Esophagus squamous epithelium (tissue), 5 donors: ENCODE measurements around the gene ABHD2. TPM values are rescaled to one million over a fixed set of nuclear protein-coding genes. Genes with fewer than 3 reads are reported as not detected.
A peak's percentile ranks its signal among the peaks of the same experiment; 100 is the strongest.

Source experiments
- DNase-seq: peaks from one replicate; lab custom pipeline; 2025; lab: John Stamatoyannopoulos, UW
- H3K27ac ChIP-seq, 4 donors: fragments of 200-600 bp; sonication (generic); one replicate each; pipeline ENCODE4 v1.5.1; 2016 to 2019; ENCODE audit warnings: mild to moderate bottlenecking in 1 of 4
- H3K27me3 ChIP-seq, 4 donors: fragments of 200-600 bp; sonication (generic); 1 replicate in 3 of 4; 2 replicates in 1 of 4; pipeline versions ENCODE4 v1.5.1 to v1.6.0; 2017 to 2021; ENCODE audit warnings: antibody characterized with exemption in 1 of 4
- H3K36me3 ChIP-seq, 3 donors: fragments of 200-600 bp; sonication (generic); one replicate each; pipeline ENCODE4 v1.5.1; 2016 to 2019
- H3K4me1 ChIP-seq, 3 donors: fragments of 200-600 bp; sonication (generic); one replicate each; pipeline ENCODE4 v1.5.1; 2017 to 2019
- H3K4me3 ChIP-seq, 4 donors: fragments of 200-600 bp; sonication (generic); 1 replicate in 3 of 4; 2 replicates in 1 of 4; pipeline ENCODE4 v1.5.1; 2016 to 2019; ENCODE audit warnings: mild to moderate bottlenecking in 2 of 4, moderate library complexity in 1 of 4
- H3K9me3 ChIP-seq, 3 donors: fragments of 200-600 bp; sonication (generic); one replicate each; pipeline ENCODE4 v1.5.1; 2016 to 2019
- CTCF ChIP-seq, 6 experiments: fragments of 450-650 bp in 4 of 6; fragments of 200-600 bp in 2 of 6; sonication (generic) in 2 of 6; IDR thresholded peaks; one replicate each; pipeline ENCODE4 v1.5.1; 2016 to 2019; ENCODE audit warnings: antibody characterized with exemption in 6 of 6, mild to moderate bottlenecking in 4 of 6, moderate library complexity in 4 of 6
- POLR2A ChIP-seq, 4 donors: fragments of 450-650 bp; IDR thresholded peaks; one replicate each; pipeline ENCODE4 v1.6.1; 2017; ENCODE audit warnings: antibody characterized with exemption in 4 of 4, mild to moderate bottlenecking in 4 of 4, moderate library complexity in 3 of 4
- WGBS, 2 donors: methylation state at CpG; one replicate each; pipeline ENCODE4 v1.1.5; 2018; 5-methylcytosine and 5-hydroxymethylcytosine counted together
- intact Hi-C: fragments of 100-400 bp; cut with DNase I; formaldehyde crosslinking; loops from one replicate; pipeline ENCODE4 v1.15.0; 2022
- total RNA-seq, 4 donors: library from RNA; depleted of rRNA; stranded (reverse); fragments of >200 nt; gene quantifications; one replicate each; pipeline ENCODE4 v1.1.0, GENCODE V29; 2016
- donor health status: DM: yes; HTN: yes; CAD: no.

ABHD2 gene
- total RNA-seq, 4 donors from 2014 or later: 31.0 to 49.3 (median 35.3) TPM

DNA sequence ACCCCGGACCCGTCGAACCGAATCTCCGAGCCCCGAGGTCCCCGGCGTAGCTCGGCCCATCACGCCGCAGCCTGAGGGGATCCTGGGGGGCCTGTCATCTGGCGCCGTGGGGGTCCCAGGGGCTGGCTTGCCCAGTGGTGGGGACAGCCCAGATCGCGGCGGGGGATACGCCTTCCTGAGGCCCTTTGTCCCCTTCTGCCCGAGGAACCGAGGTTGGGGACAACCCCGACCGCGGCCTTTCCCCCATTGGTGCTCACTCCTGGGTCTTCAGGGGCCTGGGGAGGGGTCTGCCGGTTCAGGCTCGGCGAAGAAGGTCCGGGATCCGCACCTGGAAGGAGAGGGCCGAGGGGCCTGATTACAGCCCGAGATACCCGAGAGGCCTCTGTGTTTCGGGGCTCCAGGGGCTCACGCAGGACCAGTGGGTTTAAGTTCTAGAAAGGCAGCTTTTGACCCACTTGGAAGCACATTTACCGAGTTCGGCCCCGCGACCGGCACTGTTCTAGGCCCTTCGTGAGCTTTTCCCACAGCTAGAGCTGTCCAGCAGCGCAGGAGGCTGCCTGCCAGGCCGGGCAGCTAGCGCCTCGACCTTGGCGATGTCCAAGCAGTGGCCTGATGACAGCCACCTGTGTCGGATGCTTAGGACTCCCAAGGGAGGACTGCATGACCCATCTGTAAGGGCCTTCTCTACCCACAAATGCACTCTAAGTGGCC, 504 bp downstream of the ABHD2 start:
- peaks cover 23 to 60% (median 49%) of the 10 kb centered on the region in 3 donors for H3K4me1 ChIP-seq
- WGBS, 2 donors: no CpG with 5 or more reads among the region's 44 CpGs
- TF ChIP-seq CTCF (IDR thresholded peaks at IDR 0.05) (no peak), POLR2A (IDR thresholded peaks at IDR 0.05) (no peak)

DNA sequence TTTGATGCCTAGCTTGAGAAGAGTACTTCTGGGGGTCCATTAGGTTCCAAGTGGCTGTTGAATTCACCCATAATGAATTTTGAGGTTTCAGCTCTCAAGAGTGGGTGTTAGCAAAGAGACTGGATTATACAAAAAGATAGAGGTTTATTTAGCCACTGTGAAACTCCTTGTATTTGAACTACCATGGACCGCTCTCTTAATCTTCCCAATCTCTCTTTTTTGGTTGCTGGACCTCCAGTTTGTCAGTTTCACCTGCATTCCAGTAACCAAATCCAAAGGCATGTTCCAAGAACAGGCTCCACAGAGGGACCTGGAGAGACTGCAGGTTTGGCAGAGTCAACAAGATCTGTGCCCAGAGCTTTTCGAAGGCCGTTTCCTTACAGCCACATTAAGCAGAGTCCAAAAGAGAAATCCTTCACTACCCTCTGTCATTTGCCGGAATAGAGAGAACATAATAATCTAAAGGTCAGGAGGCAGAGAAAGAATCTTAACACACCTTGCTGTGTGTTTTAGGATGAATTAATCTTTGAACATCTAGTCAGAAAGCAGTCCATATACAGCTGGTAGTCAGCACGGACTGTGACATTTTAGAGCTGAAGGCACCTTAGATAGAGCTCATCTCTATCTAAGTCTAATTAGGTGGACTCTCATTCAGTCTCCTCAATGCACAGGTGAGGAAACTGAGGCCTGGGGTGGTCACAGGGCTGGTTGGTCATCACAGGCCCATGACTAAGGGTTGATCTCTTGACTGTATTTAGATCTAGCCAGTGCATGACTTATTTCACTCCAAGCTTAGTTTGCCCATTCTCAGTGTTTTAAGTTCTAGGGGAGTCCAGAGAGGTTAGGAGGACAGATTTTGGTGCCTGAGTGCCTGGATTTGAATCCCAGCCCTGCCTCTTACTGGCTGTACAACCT, 1.3 kb downstream of the ABHD2 start:
- TF ChIP-seq POLR2A (IDR thresholded peaks at IDR 0.05): no peak
- no peak for TF ChIP-seq CTCF (IDR thresholded peaks at IDR 0.05)
- Histone ChIP-seq H3K27ac (peak overlapping the region; percentile 95 to 97 (median 96)), H3K4me3 (peak overlapping the region; percentile 92 to 99 (median 94)), H3K4me1 (peaks cover 23 to 68% (median 53%) of the 10 kb centered on the region in 3 donors), H3K27me3 (no peaks in the 10 kb centered on the region), H3K9me3 (no peaks in the 10 kb centered on the region), H3K36me3 (no peaks in the 10 kb centered on the region)
- no peak for DNase-seq
- WGBS, 2 donors: 75 to 81% methylated on average over 4 to 5 of the region's 5 CpGs
- intact Hi-C loops: no loop called here

More for the DNA sequence above, 504 bp downstream of the ABHD2 start:
- Histone ChIP-seq H3K9me3 (no peaks in the 10 kb centered on the region), H3K27ac (peak overlapping the region; percentile 95 to 97 (median 96)), H3K27me3 (no peaks in the 10 kb centered on the region), H3K4me3 (peak overlapping the region; percentile 92 to 99 (median 94)), H3K36me3 (no peaks in the 10 kb centered on the region)
- intact Hi-C loops: no loop called here
- no peak for DNase-seq

- no peak for DNase-seq
- Histone ChIP-seq H3K4me1 (peaks cover 25 to 71% (median 53%) of the 10 kb centered on the region in 3 donors), H3K27me3 (no peaks in the 10 kb centered on the region), H3K27ac (peak overlapping the region; percentile 95 to 97 (median 96)), H3K9me3 (no peaks in the 10 kb centered on the region), H3K4me3 (peak overlapping the region in 3 of 4 donors; percentile 23 to 92 (median 28)), H3K36me3 (no peaks in the 10 kb centered on the region)
- intact Hi-C loops: no loop called here
- peak in 1 of 6 experiments; percentile 9 for TF ChIP-seq CTCF (IDR thresholded peaks at IDR 0.05)
- TF ChIP-seq POLR2A (IDR thresholded peaks at IDR 0.05): peak in 2 of 4 donors; percentile 20 to 67
- WGBS, 2 donors: 21 to 29% methylated on average over 12 of the region's 12 CpGs
Observed at GRCh38 chr15:89090791-89091626, 2.8 kb downstream of the ABHD2 start.

GRCh38 chr15:89091627-89092220, 3.5 kb downstream of the ABHD2 start:
- Histone ChIP-seq H3K27me3 (no peaks in the 10 kb centered on the region), H3K9me3 (no peaks in the 10 kb centered on the region), H3K27ac (peak overlapping the region; percentile 95 to 97 (median 96)), H3K4me3 (peak overlapping the region in 3 of 4 donors; percentile 23 to 92 (median 28)), H3K4me1 (peaks cover 25 to 77% (median 53%) of the 10 kb centered on the region in 3 donors), H3K36me3 (no peaks in the 10 kb centered on the region)
- WGBS, 2 donors: 67 to 90% methylated on average over 1 of the region's 1 CpG
- DNase-seq: no peak
- TF ChIP-seq POLR2A (IDR thresholded peaks at IDR 0.05) (no peak), CTCF (IDR thresholded peaks at IDR 0.05) (no peak)
- intact Hi-C loops: no loop called here
